ENCODE results near the gene METRN.

Gene METRN

DNA sequence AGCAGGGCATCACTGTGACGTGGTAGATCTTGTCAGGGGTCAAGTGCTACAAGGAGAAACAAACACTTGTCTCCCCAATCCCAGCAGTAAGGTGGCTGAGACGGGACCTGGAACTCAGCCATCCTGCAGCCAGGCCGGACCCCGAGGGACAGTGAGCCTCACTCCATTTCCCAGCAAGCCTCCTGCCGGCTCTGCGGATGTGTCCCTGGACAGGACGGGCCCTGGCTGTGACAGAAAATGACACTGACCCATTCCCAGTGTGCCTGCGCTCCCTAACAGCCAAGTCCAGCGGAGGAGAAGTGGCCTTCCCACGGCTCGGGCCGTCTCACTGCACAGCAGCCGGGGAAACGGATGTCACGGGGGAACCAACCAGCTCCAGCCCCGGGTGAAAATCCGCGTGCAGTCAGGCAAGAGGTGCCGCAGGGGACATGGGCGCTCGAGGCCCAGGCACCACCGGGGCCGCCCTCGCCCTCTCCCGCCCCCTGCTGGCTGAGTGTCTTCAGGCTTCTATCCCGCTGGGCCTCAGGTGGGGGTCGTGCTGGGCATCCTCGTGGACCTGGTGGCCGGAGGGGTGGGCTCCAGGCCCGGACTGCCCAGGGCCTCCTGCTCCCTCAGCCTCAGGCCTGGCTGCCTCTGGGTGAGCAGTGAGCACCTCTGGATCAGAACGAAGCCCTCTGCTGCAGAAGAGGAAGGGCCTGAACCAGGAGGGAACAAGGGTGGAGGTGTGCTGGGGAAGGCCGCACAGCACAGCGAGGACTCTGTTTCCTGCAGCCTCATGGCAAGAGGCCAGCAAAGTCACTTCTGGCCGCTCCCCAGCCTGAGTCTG is 18.7 kb downstream of the METRN start:
- TF ChIP-seq GATA3 (IDR thresholded peaks at IDR 0.05; ENCODE audit: low read depth, low read length): no peak
- TF ChIP-seq GATA2 (IDR thresholded peaks at IDR 0.05; ENCODE audit: low read depth, low read length): no peak

DNA sequence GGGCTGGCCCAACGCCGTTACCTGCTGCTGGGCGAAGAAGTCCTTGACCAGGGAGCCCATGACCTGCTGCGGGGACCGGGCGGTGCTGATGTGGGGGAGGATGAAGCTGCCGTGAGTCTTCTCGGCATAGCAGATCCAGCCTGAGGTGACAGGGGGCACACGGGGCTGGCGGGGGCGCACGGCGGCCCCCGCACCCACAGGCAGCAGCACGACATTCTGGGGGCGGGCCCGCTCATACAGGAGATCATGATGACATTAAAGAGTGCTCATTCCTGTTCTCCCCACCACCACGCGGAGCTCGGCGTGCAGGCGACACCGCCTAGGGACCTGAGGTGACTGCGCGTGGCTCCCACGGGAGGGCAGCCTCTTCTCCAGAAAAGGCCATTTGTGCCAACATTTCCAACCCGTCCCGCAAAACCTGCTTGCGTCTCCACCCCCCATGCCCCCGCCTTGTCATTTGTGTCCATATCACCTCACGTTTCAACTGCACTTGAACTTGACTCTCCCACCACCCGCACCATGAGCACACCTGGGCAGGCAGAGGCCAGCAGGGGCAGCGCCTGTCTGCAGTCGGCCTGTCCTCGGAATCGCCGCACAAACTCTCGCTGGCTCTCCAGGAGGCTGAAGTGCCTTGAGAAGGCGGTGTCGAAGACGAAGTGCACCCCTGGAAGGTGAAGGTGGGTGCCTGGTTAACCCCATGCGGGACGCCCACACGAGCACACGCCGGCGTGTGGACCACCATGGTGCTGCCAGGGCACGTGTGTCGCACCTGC is 19.5 kb downstream of the METRN start:
- TF ChIP-seq GATA2 (IDR thresholded peaks at IDR 0.05; ENCODE audit: low read depth, low read length): no peak
- TF ChIP-seq GATA3 (IDR thresholded peaks at IDR 0.05; ENCODE audit: low read depth, low read length): no peak

DNA sequence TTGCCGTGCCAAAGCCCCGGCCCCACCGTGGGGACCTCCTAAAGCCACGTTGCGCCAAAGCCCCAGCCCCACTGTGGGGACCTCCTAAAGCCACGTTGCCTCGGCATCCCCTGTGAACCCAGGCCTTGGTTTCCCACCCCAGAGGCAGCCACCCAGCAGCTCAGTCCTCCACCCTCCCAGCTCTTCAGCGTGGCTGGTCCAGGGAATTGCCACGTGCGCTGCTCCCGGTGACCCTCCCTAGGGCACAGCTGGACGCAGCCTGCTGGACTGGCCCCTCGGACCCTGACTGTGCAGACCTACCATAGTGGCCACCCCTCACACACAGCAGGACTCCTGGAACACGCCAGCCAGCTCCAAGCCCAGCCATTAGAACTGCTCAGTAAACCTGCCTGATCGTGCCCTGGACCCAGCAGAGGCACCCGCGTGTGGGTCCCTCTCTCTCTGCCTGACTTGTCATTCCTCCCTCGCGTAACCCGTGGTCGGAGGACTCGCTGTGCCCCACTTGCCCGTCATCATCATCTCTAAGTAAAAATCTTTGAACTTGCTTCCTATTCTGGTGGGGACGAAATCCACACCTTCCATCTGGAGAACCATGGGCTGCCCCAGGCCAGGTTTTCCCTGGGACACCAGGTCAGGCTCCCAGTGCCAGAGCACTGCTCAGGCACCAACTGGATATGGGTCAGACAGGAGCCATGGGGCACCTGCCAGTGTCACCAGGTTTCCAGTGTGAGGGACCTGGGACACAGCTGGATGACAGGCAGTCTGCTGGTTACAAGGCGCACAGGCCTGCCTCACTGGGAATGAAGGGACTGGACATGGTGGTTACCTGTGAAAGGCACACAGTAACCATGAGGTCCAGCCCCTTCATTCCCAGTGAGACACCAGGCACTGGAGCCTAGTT is 20.3 kb downstream of the METRN start:
- TF ChIP-seq GATA2 (IDR thresholded peaks at IDR 0.05; ENCODE audit: low read depth, low read length): no peak
- no peak for TF ChIP-seq GATA3 (IDR thresholded peaks at IDR 0.05; ENCODE audit: low read depth, low read length)

DNA sequence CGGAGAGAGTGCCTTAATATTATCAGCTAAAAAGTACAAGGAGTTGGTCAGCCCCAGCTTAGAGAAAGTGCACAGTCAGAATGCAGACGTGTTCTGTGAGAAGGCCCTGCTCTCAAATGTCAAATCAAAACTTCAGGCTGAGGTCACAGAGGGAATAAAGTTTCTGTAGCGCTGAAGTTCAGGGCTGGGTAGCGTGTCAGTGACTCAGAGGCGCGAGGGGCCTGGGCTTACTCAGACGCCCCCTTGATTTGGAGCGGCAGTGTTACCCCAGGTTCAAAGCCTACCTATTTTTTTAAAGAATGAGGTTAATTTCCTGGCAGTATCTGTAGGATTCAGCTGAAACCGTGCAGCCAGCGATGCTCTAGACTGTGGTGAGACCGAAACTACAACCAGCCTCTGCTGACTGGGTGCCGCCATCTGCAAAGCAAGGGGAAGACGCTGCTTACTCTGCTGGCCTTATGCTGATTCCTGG is 21.1 kb downstream of the METRN start:
- TF ChIP-seq GATA2 (IDR thresholded peaks at IDR 0.05; ENCODE audit: low read depth, low read length): no peak
- TF ChIP-seq GATA3 (IDR thresholded peaks at IDR 0.05; ENCODE audit: low read depth, low read length): no peak

- TF ChIP-seq GATA2 (IDR thresholded peaks at IDR 0.05; ENCODE audit: low read depth, low read length) (no peak), GATA3 (IDR thresholded peaks at IDR 0.05; ENCODE audit: low read depth, low read length) (no peak)
Observed at GRCh38 chr16:736936-737481, 22.1 kb downstream of the METRN start.

DNA sequence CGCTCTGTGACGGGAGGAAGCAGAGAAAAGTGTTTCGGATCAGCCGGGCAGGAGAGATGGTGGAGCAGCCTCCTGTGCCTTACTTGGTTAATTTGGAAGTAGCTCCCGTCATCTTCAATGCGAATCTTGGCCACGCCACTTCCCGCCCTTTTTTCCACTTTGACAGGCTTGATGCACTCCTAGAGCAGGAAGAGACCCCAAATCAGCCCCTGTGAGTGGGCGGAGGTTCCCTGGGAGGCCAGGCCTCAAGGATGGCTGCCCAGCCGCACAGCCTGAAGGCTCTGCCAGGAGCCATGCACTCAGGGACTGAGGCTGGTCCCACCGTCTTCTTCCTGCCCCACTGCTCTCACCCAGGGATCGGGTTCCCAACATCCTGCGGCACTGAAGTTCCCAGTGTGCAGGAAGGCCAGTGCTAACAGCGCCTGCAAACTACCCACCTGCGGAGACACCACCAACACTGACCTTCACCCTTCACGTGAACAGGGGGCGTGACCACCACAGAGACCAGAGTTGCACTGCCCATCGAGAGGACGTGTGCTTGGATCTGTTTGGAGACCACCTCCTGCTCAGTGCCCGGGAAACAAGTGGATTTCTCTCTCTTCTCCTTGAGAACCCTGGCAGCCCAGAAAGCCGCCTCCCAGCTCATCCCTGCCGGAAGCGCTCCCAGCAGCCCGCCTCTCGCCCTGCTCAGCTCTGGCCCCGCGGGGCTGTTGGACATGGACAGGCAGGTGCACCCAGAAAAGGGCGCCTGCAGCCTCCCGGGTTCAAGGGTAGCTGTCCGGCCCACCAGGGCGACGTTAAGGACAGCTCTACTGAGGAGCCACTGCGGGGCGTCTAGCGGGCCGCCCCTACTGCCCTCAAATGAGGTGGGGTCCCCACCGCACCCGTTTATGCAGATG is 24.9 kb downstream of the METRN start:
- TF ChIP-seq GATA2 (IDR thresholded peaks at IDR 0.05; ENCODE audit: low read depth, low read length): no peak
- no peak for TF ChIP-seq GATA3 (IDR thresholded peaks at IDR 0.05; ENCODE audit: low read depth, low read length)

GRCh38 chr16:740459-740763 is 25.5 kb downstream of the METRN start:
- TF ChIP-seq GATA2 (IDR thresholded peaks at IDR 0.05; ENCODE audit: low read depth, low read length): no peak
- TF ChIP-seq GATA3 (IDR thresholded peaks at IDR 0.05; ENCODE audit: low read depth, low read length): no peak

- TF ChIP-seq GATA2 (IDR thresholded peaks at IDR 0.05; ENCODE audit: low read depth, low read length) (no peak), GATA3 (IDR thresholded peaks at IDR 0.05; ENCODE audit: low read depth, low read length) (no peak)
Observed at GRCh38 chr16:740764-741505, 26.0 kb downstream of the METRN start, which contains the start of gene CIAO3. Gene CIAO3 (minus strand): TSS chr16:740997. CDS start chr16:740985, 12 bp downstream.

- TF ChIP-seq GATA2 (IDR thresholded peaks at IDR 0.05; ENCODE audit: low read depth, low read length): no peak
- no peak for TF ChIP-seq GATA3 (IDR thresholded peaks at IDR 0.05; ENCODE audit: low read depth, low read length)
Observed at GRCh38 chr16:741986-742629, 27.2 kb downstream of the METRN start.

GRCh38 chr16:743794-744500 is 29.0 kb downstream of the METRN start:
- TF ChIP-seq GATA3 (IDR thresholded peaks at IDR 0.05; ENCODE audit: low read depth, low read length): no peak
- no peak for TF ChIP-seq GATA2 (IDR thresholded peaks at IDR 0.05; ENCODE audit: low read depth, low read length)

DNA sequence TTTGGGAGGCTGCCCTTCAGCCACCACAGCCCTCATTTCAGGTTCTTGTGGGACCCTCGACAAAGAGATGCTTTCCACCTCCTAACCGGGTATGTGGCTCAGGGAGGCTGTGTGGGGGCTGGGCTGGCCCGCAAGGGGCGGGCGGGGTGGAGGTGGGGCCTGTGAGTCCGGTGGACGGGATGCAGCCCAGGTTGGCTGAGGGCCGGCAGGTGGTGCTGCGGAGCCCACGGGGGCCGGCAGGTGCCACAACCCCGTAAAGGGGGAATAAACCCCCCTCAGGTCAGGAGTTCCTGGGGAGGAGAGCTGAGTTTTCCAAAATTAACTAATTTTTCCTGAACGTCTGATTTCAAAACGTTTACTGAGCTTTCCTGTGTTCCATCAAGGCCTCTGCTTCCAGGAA is 30.8 kb downstream of the METRN start:
- TF ChIP-seq GATA2 (IDR thresholded peaks at IDR 0.05; ENCODE audit: low read depth, low read length) (no peak), GATA3 (IDR thresholded peaks at IDR 0.05; ENCODE audit: low read depth, low read length) (no peak)

Data from SH-SY5Y (cell line).